ENCODE measurements around the gene RNF220. TPM values are rescaled to one million over a fixed set of nuclear protein-coding genes. Genes with fewer than 3 reads are reported as not detected.

The RNF220 gene
- total and polyA plus RNA-seq, 2 experiments from 2014 or later: 47.4 to 123 TPM

DNA sequence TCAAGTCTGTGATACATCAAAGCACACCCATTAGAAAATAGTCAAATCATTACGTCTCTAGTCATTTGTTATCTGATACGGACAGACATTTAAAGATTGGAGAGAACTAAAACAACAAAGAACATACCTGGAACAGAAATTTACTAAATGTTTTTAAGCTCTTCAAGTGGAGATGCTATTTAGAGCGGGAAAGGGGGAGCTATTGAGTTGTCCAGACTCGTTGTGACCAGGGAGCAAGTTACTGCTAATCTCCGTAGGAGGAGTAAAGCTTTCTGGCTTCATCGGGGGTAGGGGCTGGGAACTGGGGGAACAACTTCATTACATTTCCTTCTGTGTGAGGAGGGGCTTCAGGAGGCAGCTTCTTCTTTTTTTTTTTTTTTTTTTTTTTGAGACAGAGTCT, 129.7 kb downstream of the RNF220 start:
- Histone ChIP-seq H3K9me2 (ENCODE audit: insufficient read depth) (no peaks in the 10 kb centered on the region), H3K27me3 (replicated peaks; ENCODE audit: insufficient read depth) (peaks cover 32% of the 10 kb centered on the region), H3K4me3 (no peak overlapping the region), H3K4me1 (ENCODE audit: insufficient read depth) (no peaks in the 10 kb centered on the region), H4K20me1 (ENCODE audit: insufficient read depth) (no peaks in the 10 kb centered on the region), H3K79me2 (ENCODE audit: insufficient read depth) (no peaks in the 10 kb centered on the region), H3K27ac (no peak overlapping the region), H3K36me3 (ENCODE audit: low read depth) (no peaks in the 10 kb centered on the region), H3F3A (ENCODE audit: insufficient read depth) (no peaks in the 10 kb centered on the region), H3K9ac (no peak overlapping the region), H3K9me3 (ENCODE audit: low read depth) (no peaks in the 10 kb centered on the region), H3K4me2 (ENCODE audit: unreplicated experiment) (no peak overlapping the region), H2AFZ (no peak overlapping the region)
- DNase-seq: no peak
- in situ Hi-C loops (cut with MboI): no loop called here
- 47 to 57% methylated on average over 6 of the region's 6 CpGs for WGBS, 2 experiments (ENCODE audit: low coverage in 1 of 2, low lambda C conversion rate in 2 of 2, missing lambda C conversion rate in 2 of 2)
- no peak for TF ChIP-seq EZH2 (IDR thresholded peaks at IDR 0.05; ENCODE audit: insufficient read depth, poor library complexity, severe bottlenecking)
- TF ChIP-seq EZH2phosphoT487 (IDR thresholded peaks at IDR 0.05; ENCODE audit: insufficient read depth, low read depth): no peak

DNA sequence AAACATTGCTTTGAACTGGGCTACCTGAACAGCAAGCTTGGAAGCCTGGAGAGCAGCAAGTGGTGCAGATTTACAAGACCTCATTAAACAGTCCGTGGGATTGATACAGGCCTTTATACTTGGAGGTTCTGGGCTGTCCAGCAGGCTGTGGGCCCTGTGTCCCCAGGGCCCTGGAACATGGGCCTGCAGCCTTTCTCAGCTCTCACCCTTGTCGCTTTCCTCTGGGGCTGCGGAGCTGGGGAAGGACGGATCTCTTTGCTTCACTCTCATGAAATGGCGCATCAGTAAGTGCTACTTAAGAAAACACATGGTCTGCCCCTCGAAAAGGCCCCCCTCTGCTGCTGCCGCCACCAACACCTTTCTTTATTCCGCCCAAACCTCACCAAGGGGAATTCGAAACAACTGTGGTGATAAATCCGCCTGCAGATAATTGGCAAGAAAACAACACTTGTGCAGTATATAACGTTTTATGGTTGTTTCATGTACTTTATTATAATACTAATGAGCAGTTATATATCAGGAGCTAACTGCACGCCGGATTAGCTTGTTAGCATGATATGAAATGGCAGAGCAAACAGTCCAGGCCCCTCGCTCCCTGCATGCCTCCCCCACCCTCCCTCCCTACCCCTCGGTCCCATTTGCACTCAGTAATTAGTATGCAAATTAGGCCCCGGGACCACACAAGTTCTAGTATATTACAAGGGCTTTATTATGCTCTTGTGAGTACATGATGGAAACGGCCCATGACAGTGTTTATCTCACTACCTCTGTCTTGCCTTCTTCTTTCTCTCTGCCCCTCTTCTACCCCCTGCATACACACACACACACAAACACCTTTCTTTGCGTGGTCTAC, 131.5 kb downstream of the RNF220 start:
- peaks cover 44% of the 10 kb centered on the region for H3K27me3 ChIP-seq (replicated peaks; ENCODE audit: insufficient read depth)
- H4K20me1 ChIP-seq (ENCODE audit: insufficient read depth): no peaks in the 10 kb centered on the region
- TF ChIP-seq EZH2 (IDR thresholded peaks at IDR 0.05; ENCODE audit: insufficient read depth, poor library complexity, severe bottlenecking): no peak
- no peak for TF ChIP-seq EZH2phosphoT487 (IDR thresholded peaks at IDR 0.05; ENCODE audit: insufficient read depth, low read depth)
- no peaks in the 10 kb centered on the region for H3K9me2 ChIP-seq (ENCODE audit: insufficient read depth)
- no peaks in the 10 kb centered on the region for H3K36me3 ChIP-seq (ENCODE audit: low read depth)
- H3K9ac ChIP-seq: no peak overlapping the region
- no peak overlapping the region for H2AFZ ChIP-seq
- no peaks in the 10 kb centered on the region for H3K4me1 ChIP-seq (ENCODE audit: insufficient read depth)
- no peak for DNase-seq
- in situ Hi-C loops (cut with MboI): no loop called here
- H3K79me2 ChIP-seq (ENCODE audit: insufficient read depth): no peaks in the 10 kb centered on the region
- H3K27ac ChIP-seq: no peak overlapping the region
- no peak overlapping the region for H3K4me3 ChIP-seq
- 44 to 49% methylated on average over 18 of the region's 18 CpGs for WGBS, 2 experiments (ENCODE audit: low coverage in 1 of 2, low lambda C conversion rate in 2 of 2, missing lambda C conversion rate in 2 of 2)
- H3K4me2 ChIP-seq (ENCODE audit: unreplicated experiment): no peak overlapping the region
- no peaks in the 10 kb centered on the region for H3F3A ChIP-seq (ENCODE audit: insufficient read depth)
- H3K9me3 ChIP-seq (ENCODE audit: low read depth): no peaks in the 10 kb centered on the region

DNA sequence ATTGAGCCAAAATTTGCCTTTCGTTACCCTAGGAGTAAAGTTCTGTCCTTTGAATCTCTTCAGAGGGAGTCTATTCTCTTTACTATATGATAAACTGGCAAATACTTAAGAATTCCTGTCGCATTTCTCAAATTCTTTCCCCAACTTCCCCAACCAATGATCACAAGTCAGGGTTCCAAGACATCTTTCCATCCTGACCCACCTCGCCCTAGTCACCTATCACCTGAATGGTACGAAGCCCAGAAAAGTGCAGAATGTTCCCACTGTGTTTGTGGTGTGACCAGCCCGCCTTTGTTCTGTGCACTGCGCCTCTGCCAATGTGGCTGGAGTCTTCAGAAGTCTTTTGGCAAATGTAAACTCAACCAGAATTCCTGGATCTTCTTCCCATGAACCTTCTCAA, 132.5 kb downstream of the RNF220 start:
- no peaks in the 10 kb centered on the region for H3F3A ChIP-seq (ENCODE audit: insufficient read depth)
- in situ Hi-C loops (cut with MboI): no loop called here
- H3K9me2 ChIP-seq (ENCODE audit: insufficient read depth): no peaks in the 10 kb centered on the region
- no peak for TF ChIP-seq EZH2 (IDR thresholded peaks at IDR 0.05; ENCODE audit: insufficient read depth, poor library complexity, severe bottlenecking)
- no peak for TF ChIP-seq EZH2phosphoT487 (IDR thresholded peaks at IDR 0.05; ENCODE audit: insufficient read depth, low read depth)
- H3K4me3 ChIP-seq: no peak overlapping the region
- H3K9me3 ChIP-seq (ENCODE audit: low read depth): no peaks in the 10 kb centered on the region
- no peaks in the 10 kb centered on the region for H3K4me1 ChIP-seq (ENCODE audit: insufficient read depth)
- no peaks in the 10 kb centered on the region for H3K79me2 ChIP-seq (ENCODE audit: insufficient read depth)
- no peak overlapping the region for H2AFZ ChIP-seq
- no peak overlapping the region for H3K9ac ChIP-seq
- no peaks in the 10 kb centered on the region for H3K36me3 ChIP-seq (ENCODE audit: low read depth)
- H4K20me1 ChIP-seq (ENCODE audit: insufficient read depth): no peaks in the 10 kb centered on the region
- H3K4me2 ChIP-seq (ENCODE audit: unreplicated experiment): no peak overlapping the region
- H3K27ac ChIP-seq: no peak overlapping the region
- WGBS, 2 experiments (ENCODE audit: low coverage in 1 of 2, low lambda C conversion rate in 2 of 2, missing lambda C conversion rate in 2 of 2): 47 to 55% methylated on average over 6 of the region's 6 CpGs
- no peak for DNase-seq
- peaks cover 50% of the 10 kb centered on the region for H3K27me3 ChIP-seq (replicated peaks; ENCODE audit: insufficient read depth)

DNA sequence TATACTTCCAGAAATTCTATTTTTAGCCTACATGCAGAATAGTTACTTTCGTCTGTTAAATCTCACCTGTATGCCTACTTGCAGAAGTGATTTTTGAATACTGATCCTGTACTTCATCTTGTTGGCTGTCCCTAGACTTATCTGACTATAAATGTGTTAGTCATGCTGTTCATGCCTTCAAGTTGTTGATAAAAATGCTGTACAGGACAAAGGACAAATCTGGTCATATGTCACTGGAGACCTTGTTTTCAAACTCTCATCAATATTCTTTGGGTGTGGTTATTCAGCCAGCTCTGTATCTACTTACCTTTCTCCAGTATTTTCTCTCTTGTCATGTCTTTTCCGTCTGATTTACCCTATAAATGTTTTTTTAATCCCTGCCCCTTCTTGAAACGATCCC, 132.9 kb downstream of the RNF220 start:
- Histone ChIP-seq H3K9ac (no peak overlapping the region), H3K4me2 (ENCODE audit: unreplicated experiment) (no peak overlapping the region), H3K36me3 (ENCODE audit: low read depth) (no peaks in the 10 kb centered on the region), H3F3A (ENCODE audit: insufficient read depth) (no peaks in the 10 kb centered on the region), H4K20me1 (ENCODE audit: insufficient read depth) (no peaks in the 10 kb centered on the region), H2AFZ (no peak overlapping the region), H3K9me2 (ENCODE audit: insufficient read depth) (no peaks in the 10 kb centered on the region), H3K79me2 (ENCODE audit: insufficient read depth) (no peaks in the 10 kb centered on the region), H3K4me3 (no peak overlapping the region), H3K27ac (no peak overlapping the region), H3K9me3 (ENCODE audit: low read depth) (no peaks in the 10 kb centered on the region), H3K27me3 (replicated peaks; ENCODE audit: insufficient read depth) (peaks cover 47% of the 10 kb centered on the region), H3K4me1 (ENCODE audit: insufficient read depth) (no peaks in the 10 kb centered on the region)
- in situ Hi-C loops (cut with MboI): no loop called here
- 45 to 54% methylated on average over 3 of the region's 3 CpGs for WGBS, 2 experiments (ENCODE audit: low coverage in 1 of 2, low lambda C conversion rate in 2 of 2, missing lambda C conversion rate in 2 of 2)
- TF ChIP-seq EZH2phosphoT487 (IDR thresholded peaks at IDR 0.05; ENCODE audit: insufficient read depth, low read depth) (no peak), EZH2 (IDR thresholded peaks at IDR 0.05; ENCODE audit: insufficient read depth, poor library complexity, severe bottlenecking) (no peak)
- DNase-seq: no peak
